Measurements from ENCODE around the gene TENT4A.

The TENT4A gene

DNA sequence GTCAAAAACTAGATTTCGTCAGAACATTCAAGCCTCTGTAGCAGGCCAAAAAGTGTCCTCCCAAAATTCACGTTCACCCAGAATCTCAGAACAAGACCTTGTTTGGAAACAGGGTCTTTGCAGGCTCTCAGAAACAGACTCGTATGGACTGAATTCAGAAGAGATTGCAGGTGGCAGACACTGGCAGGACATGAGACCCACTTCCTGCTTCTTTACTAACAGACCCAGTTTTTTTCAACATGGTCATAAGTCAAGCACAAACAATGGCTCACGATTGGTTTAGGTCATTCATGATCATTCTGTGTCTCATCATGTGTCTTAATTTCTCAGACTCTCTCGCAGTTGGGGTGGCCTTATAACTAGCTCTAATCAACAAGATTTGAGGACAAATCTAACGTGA is 5.4 kb upstream of the TENT4A start:
- no peak overlapping the region for H3K4me3 ChIP-seq (ENCODE audit: low read depth, low read length)
- no peaks in the 10 kb centered on the region for H3K36me3 ChIP-seq (ENCODE audit: control insufficient read depth, insufficient read depth, low read length)
- H3K9ac ChIP-seq: no peak overlapping the region
- H3K4me2 ChIP-seq (ENCODE audit: low read length): no peak overlapping the region
- no peaks in the 10 kb centered on the region for H3K79me2 ChIP-seq
- TF ChIP-seq, protein P1, sequence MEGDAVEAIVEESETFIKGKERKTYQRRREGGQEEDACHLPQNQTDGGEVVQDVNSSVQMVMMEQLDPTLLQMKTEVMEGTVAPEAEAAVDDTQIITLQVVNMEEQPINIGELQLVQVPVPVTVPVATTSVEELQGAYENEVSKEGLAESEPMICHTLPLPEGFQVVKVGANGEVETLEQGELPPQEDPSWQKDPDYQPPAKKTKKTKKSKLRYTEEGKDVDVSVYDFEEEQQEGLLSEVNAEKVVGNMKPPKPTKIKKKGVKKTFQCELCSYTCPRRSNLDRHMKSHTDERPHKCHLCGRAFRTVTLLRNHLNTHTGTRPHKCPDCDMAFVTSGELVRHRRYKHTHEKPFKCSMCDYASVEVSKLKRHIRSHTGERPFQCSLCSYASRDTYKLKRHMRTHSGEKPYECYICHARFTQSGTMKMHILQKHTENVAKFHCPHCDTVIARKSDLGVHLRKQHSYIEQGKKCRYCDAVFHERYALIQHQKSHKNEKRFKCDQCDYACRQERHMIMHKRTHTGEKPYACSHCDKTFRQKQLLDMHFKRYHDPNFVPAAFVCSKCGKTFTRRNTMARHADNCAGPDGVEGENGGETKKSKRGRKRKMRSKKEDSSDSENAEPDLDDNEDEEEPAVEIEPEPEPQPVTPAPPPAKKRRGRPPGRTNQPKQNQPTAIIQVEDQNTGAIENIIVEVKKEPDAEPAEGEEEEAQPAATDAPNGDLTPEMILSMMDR (IDR thresholded peaks at IDR 0.05): no peak
- no peaks in the 10 kb centered on the region for H3K27me3 ChIP-seq (ENCODE audit: control insufficient read depth, insufficient read depth, low read length)
- H3K27ac ChIP-seq: no peak overlapping the region
- no peaks in the 10 kb centered on the region for H3K9me3 ChIP-seq (ENCODE audit: control insufficient read depth, low read length)
- H2AFZ ChIP-seq: no peak overlapping the region
- no peaks in the 10 kb centered on the region for H3K4me1 ChIP-seq

DNA sequence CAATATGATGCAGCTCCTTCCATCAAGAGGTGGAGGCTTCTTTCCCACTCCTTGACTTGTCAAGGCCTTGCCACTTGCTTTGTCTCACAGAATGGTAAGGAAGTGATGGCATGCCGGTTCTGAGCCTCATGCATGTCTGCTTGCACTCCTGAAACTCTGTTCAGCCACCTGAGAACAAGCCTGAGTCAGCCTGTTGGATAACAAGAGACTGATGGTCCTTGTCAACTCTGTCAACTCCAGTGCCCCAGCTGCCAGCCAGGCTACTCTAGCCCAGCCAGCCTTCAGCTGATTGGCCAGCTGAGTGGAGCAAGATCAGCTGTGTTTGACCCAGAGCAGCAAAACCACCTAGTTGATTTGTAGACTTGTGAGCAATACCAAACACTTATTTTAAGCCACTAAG is 4.4 kb upstream of the TENT4A start:
- H3K27me3 ChIP-seq (ENCODE audit: control insufficient read depth, insufficient read depth, low read length): no peaks in the 10 kb centered on the region
- no peak overlapping the region for H2AFZ ChIP-seq
- H3K4me3 ChIP-seq (ENCODE audit: low read depth, low read length): no peak overlapping the region
- no peak overlapping the region for H3K27ac ChIP-seq
- H3K36me3 ChIP-seq (ENCODE audit: control insufficient read depth, insufficient read depth, low read length): no peaks in the 10 kb centered on the region
- no peak overlapping the region for H3K4me2 ChIP-seq (ENCODE audit: low read length)
- TF ChIP-seq, protein P1 (IDR thresholded peaks at IDR 0.05): no peak
- H3K4me1 ChIP-seq: no peaks in the 10 kb centered on the region
- H3K9me3 ChIP-seq (ENCODE audit: control insufficient read depth, low read length): no peaks in the 10 kb centered on the region
- no peaks in the 10 kb centered on the region for H3K79me2 ChIP-seq
- no peak overlapping the region for H3K9ac ChIP-seq

DNA sequence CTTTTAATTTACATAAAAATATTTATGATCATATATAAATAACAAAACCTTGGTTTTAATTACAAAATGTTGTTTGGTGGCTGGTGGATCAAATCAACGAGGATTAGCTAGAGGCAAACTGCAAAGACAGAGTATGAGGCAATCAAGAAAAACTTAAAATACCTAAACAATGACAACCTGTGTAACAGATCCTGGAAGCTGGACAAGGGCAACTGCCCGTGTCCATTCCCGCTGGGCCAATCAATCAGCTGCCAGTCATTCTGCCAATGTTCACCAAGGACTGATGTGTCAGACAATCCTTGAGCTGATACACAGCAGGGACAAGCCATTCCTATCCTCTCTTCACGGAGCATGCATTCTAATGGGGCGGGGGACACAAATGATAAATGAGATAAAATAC is 3.2 kb upstream of the TENT4A start:
- H3K9me3 ChIP-seq (ENCODE audit: control insufficient read depth, low read length): no peaks in the 10 kb centered on the region
- no peaks in the 10 kb centered on the region for H3K36me3 ChIP-seq (ENCODE audit: control insufficient read depth, insufficient read depth, low read length)
- H3K9ac ChIP-seq: no peak overlapping the region
- H3K4me2 ChIP-seq (ENCODE audit: low read length): no peak overlapping the region
- TF ChIP-seq, protein P1 (IDR thresholded peaks at IDR 0.05): no peak
- no peaks in the 10 kb centered on the region for H3K4me1 ChIP-seq
- H3K27ac ChIP-seq: no peak overlapping the region
- no peak overlapping the region for H2AFZ ChIP-seq
- H3K79me2 ChIP-seq: peaks cover 4% of the 10 kb centered on the region
- H3K27me3 ChIP-seq (ENCODE audit: control insufficient read depth, insufficient read depth, low read length): no peaks in the 10 kb centered on the region
- H3K4me3 ChIP-seq (ENCODE audit: low read depth, low read length): no peak overlapping the region

DNA sequence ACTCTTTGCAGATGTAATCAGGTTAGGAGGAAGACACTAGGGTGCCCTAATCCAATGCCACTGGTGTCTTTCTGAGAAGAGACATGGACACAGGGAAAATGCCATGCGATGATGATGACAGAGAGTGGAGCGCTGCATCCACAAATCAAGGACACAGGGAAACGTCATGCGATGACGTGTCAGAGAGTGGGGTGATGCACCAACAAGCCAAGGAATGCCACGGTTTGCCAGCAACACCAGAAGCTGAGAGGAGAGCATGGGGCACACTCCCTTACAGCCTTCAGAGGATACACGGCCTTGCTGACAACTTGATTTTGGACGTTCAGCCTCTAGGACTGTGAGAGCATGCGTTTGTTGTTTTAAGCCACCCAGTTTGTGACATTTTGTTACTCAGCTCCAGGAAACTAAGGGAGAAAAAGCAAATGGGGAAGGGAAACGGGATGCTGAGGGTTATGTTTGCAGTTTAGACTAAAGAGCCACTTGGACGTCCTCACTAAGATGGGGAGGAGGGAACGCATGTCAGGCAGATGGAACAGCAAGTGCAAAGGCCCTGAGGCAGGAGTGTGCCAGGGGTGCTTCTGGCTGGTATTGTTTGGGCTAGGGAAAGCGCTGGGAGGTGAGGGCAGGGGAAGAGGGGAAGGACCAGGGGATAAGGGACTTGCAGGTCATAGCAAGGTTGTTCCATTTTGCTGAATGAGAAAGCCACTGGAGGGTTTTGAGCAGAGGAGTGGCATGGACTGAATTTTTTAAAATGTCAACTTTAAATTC is 2.5 kb upstream of the TENT4A start:
- Histone ChIP-seq H3K9ac (no peak overlapping the region), H3K9me3 (ENCODE audit: control insufficient read depth, low read length) (no peaks in the 10 kb centered on the region), H3K27me3 (ENCODE audit: control insufficient read depth, insufficient read depth, low read length) (no peaks in the 10 kb centered on the region), H3K79me2 (peaks cover 10% of the 10 kb centered on the region), H3K4me3 (ENCODE audit: low read depth, low read length) (no peak overlapping the region), H3K4me2 (ENCODE audit: low read length) (no peak overlapping the region), H3K27ac (no peak overlapping the region), H3K4me1 (peaks cover 4% of the 10 kb centered on the region), H2AFZ (no peak overlapping the region), H3K36me3 (ENCODE audit: control insufficient read depth, insufficient read depth, low read length) (no peaks in the 10 kb centered on the region)
- TF ChIP-seq, protein P1 (IDR thresholded peaks at IDR 0.05): no peak

Data from parathyroid adenoma (tissue), 2 donors.